Fibroblast of lung (primary cell): ENCODE results near the gene SORL1. TPM values are rescaled to one million over a fixed set of nuclear protein-coding genes. Genes with fewer than 3 reads are reported as not detected.

Experiments used
- DNase-seq, 2 donors: peaks; one replicate each; pipeline versions ENCODE4 v3.0.0 to v3.0.0-alpha.2; 2010; ENCODE audit warnings: low read depth in 2 of 2
- H2AFZ ChIP-seq: 2 replicates; pipeline ENCODE4 v1.5.1; 2012; ENCODE audit warnings: low read length, control low read depth, inconsistent platforms
- H3K27ac ChIP-seq: 2 replicates; pipeline ENCODE4 v1.5.1; 2011; ENCODE audit warnings: low read length, control low read depth; ENCODE audit not compliant: insufficient read depth
- H3K27me3 ChIP-seq: 2 replicates; pipeline ENCODE4 v1.5.1; 2011; ENCODE audit warnings: mild to moderate bottlenecking, low read length; ENCODE audit not compliant: control insufficient read depth, insufficient read depth
- H3K36me3 ChIP-seq: 2 replicates; pipeline ENCODE4 v1.5.1; 2011; ENCODE audit warnings: low read length; ENCODE audit not compliant: control insufficient read depth, insufficient read depth
- H3K4me1 ChIP-seq: 2 replicates; pipeline ENCODE4 v1.5.1; 2011; ENCODE audit warnings: low read length; ENCODE audit not compliant: control insufficient read depth, insufficient read depth; ENCODE audit errors: extremely low read depth
- H3K4me2 ChIP-seq: 2 replicates; pipeline ENCODE4 v1.5.1; 2011; ENCODE audit warnings: low read length, control low read depth; ENCODE audit not compliant: insufficient read depth; ENCODE audit errors: extremely low read depth
- H3K4me3 ChIP-seq, 4 experiments: fragments of 200-600 bp in 1 of 4; sonication (generic) in 1 of 4; replicated peaks in 1 of 4; 2 replicates each; pipeline ENCODE4 v1.5.1; 2011 to 2016; ENCODE audit warnings: low read length in 4 of 4, low read depth in 3 of 4, mild to moderate bottlenecking in 3 of 4, control low read depth in 2 of 4, inconsistent platforms in 1 of 4, mixed read lengths in 1 of 4; ENCODE audit not compliant: insufficient read depth in 1 of 4; ENCODE audit errors: control extremely low read depth in 1 of 4
- H3K79me2 ChIP-seq: 2 replicates; pipeline ENCODE4 v1.5.1; 2012; ENCODE audit warnings: mild to moderate bottlenecking, low read length, inconsistent platforms; ENCODE audit not compliant: control insufficient read depth, insufficient read depth
- H3K9ac ChIP-seq: 2 replicates; pipeline ENCODE4 v1.5.1; 2011; ENCODE audit warnings: mild to moderate bottlenecking, low read length, control low read depth; ENCODE audit not compliant: insufficient read depth
- H3K9me3 ChIP-seq: 2 replicates; pipeline ENCODE4 v1.5.1; 2012; ENCODE audit warnings: low read depth, low read length; ENCODE audit not compliant: control insufficient read depth, insufficient read depth
- H4K20me1 ChIP-seq: 2 replicates; pipeline ENCODE4 v1.5.1; 2011; ENCODE audit warnings: low read length; ENCODE audit not compliant: control insufficient read depth, insufficient read depth; ENCODE audit errors: extremely low read depth
- EZH2 ChIP-seq: IDR thresholded peaks from 2 replicates; pipeline ENCODE4 v1.5.1; 2012; ENCODE audit warnings: low read length, control low read depth, mild to moderate bottlenecking; ENCODE audit errors: missing control alignments
- polyA plus RNA-seq, 2 donors: library from polyadenylated mRNA; depleted of rRNA in 1 of 2; stranded (reverse) in 1 of 2; unstranded in 1 of 2; fragments of >200 nt; gene quantifications; 2 replicates each; pipeline ENCODE4 v1.2.1, GENCODE V29; 2011 to 2012; ENCODE audit warnings: missing spikeins in 1 of 2
- total RNA-seq: library from RNA; depleted of rRNA; stranded (reverse); fragments of >200 nt; gene quantifications from 2 replicates; pipeline ENCODE4 v1.2.1, GENCODE V29; 2014
- TF ChIP-seq, protein P1 (sequence below), 2 donors: IDR thresholded peaks in 1 of 2; conservative IDR thresholded peaks in 1 of 2; 1 replicate in 1 of 2; 2 replicates in 1 of 2; pipeline ENCODE4 v1.5.1; 2011 to 2012; ENCODE audit warnings: low read length in 2 of 2, control low read depth in 1 of 2, inconsistent platforms in 1 of 2, low read depth in 1 of 2, mild to moderate bottlenecking in 1 of 2

SORL1 gene
- total and polyA plus RNA-seq, 2 donors (not counting 1 experiment from before 2014, with no cell fraction given) = 0.58 to 10.9 TPM

DNA sequence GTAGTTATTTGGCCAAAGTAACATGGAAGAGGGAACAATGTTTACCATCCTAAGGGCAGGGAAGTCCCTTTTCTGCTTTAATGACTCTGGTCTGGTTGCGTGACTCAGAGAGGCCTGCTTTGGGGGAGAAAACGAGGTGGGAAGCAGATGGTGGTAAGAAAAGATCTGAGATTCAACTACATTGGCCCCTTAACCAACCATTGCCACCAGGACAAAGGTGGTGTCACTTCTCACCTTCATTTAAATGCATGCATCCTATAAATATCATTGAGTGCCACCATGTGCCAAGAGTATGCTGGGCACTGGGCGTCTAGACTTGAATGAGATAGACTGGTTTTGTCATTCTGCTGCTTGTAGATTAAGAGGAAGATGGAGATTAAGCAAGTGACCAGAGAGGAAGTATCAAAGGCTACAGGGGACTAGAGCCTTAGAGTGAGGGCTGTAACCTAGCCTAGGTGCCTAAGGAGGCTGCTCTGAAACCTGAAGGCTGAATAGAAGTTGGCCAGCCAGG, 3.6 kb upstream of the SORL1 start:
- no peaks in the 10 kb centered on the region for H3K4me1 ChIP-seq
- TF ChIP-seq EZH2 = no peak
- TF ChIP-seq, protein P1, sequence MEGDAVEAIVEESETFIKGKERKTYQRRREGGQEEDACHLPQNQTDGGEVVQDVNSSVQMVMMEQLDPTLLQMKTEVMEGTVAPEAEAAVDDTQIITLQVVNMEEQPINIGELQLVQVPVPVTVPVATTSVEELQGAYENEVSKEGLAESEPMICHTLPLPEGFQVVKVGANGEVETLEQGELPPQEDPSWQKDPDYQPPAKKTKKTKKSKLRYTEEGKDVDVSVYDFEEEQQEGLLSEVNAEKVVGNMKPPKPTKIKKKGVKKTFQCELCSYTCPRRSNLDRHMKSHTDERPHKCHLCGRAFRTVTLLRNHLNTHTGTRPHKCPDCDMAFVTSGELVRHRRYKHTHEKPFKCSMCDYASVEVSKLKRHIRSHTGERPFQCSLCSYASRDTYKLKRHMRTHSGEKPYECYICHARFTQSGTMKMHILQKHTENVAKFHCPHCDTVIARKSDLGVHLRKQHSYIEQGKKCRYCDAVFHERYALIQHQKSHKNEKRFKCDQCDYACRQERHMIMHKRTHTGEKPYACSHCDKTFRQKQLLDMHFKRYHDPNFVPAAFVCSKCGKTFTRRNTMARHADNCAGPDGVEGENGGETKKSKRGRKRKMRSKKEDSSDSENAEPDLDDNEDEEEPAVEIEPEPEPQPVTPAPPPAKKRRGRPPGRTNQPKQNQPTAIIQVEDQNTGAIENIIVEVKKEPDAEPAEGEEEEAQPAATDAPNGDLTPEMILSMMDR (conservative IDR thresholded peaks at IDR 0.05 in 1 of 2, IDR thresholded peaks at IDR 0.05 in 1 of 2; ENCODE audit: low read depth in 1 of 2, low read length in 2 of 2) = no peak
- H3K9me3 ChIP-seq = no peaks in the 10 kb centered on the region
- no peaks in the 10 kb centered on the region for H4K20me1 ChIP-seq
- H3K36me3 ChIP-seq = no peaks in the 10 kb centered on the region
- H2AFZ ChIP-seq = no peak overlapping the region
- DNase-seq = no peak
- no peak overlapping the region for H3K27ac ChIP-seq
- H3K27me3 ChIP-seq = peaks cover 16% of the 10 kb centered on the region
- H3K4me2 ChIP-seq = no peak overlapping the region
- no peaks in the 10 kb centered on the region for H3K79me2 ChIP-seq
- H3K4me3 ChIP-seq = no peak overlapping the region
- no peak overlapping the region for H3K9ac ChIP-seq

GRCh38 chr11:121449123-121449522, 3.0 kb upstream of the SORL1 start:
- TF ChIP-seq EZH2 = no peak
- TF ChIP-seq, protein P1 (conservative IDR thresholded peaks at IDR 0.05 in 1 of 2, IDR thresholded peaks at IDR 0.05 in 1 of 2; ENCODE audit: low read depth in 1 of 2, low read length in 2 of 2) = no peak
- no peak overlapping the region for H3K4me2 ChIP-seq
- H3K9me3 ChIP-seq = no peaks in the 10 kb centered on the region
- H2AFZ ChIP-seq = no peak overlapping the region
- no peaks in the 10 kb centered on the region for H3K36me3 ChIP-seq
- no peaks in the 10 kb centered on the region for H4K20me1 ChIP-seq
- H3K27ac ChIP-seq = no peak overlapping the region
- H3K9ac ChIP-seq = no peak overlapping the region
- no peaks in the 10 kb centered on the region for H3K4me1 ChIP-seq
- H3K27me3 ChIP-seq = peaks cover 12% of the 10 kb centered on the region
- DNase-seq = no peak
- no peaks in the 10 kb centered on the region for H3K79me2 ChIP-seq
- no peak overlapping the region for H3K4me3 ChIP-seq

DNA sequence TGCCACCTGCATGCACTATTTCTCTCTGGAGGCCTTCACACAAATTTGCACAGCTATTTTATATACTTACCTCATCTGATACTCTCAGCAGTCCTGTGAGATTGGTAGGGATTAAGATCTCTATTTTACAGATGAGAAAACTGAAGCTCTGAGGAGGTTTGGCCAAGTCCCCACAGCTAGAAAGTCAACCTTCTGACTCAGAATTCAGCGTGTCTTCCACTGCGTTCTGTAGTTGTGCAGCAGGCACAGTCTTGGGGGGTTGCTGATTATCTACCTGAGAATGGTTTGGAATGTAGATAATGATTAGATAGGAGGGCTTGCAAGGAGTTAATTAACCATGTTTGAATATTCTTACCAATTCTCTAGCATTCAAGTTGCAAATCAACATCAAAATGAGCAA, 2.5 kb upstream of the SORL1 start:
- Histone ChIP-seq H4K20me1 (no peaks in the 10 kb centered on the region), H3K36me3 (no peaks in the 10 kb centered on the region), H3K79me2 (no peaks in the 10 kb centered on the region), H3K4me1 (no peaks in the 10 kb centered on the region), H3K9me3 (no peaks in the 10 kb centered on the region), H2AFZ (no peak overlapping the region), H3K27me3 (peaks cover 16% of the 10 kb centered on the region), H3K4me3 (no peak overlapping the region), H3K4me2 (no peak overlapping the region), H3K9ac (no peak overlapping the region), H3K27ac (no peak overlapping the region)
- TF ChIP-seq EZH2 = no peak
- TF ChIP-seq, protein P1 (conservative IDR thresholded peaks at IDR 0.05 in 1 of 2, IDR thresholded peaks at IDR 0.05 in 1 of 2; ENCODE audit: low read depth in 1 of 2, low read length in 2 of 2) = no peak
- no peak for DNase-seq
